Measurements from ENCODE around the gene RNU1-1. TPM values are rescaled to one million over a fixed set of nuclear protein-coding genes. Genes with fewer than 3 reads are reported as not detected.
"Not testable (repeated sequence)": the region's sequence is repeated elsewhere in the genome, so short reads cannot be mapped to it uniquely, and the experiment has no call there.

The RNU1-1 gene
- not detected for polyA plus RNA-seq (2013, experiment 1 of 2; ENCODE audit: insufficient read length)
- not detected for polyA plus RNA-seq (2013, experiment 2 of 2; ENCODE audit: insufficient read length)

DNA sequence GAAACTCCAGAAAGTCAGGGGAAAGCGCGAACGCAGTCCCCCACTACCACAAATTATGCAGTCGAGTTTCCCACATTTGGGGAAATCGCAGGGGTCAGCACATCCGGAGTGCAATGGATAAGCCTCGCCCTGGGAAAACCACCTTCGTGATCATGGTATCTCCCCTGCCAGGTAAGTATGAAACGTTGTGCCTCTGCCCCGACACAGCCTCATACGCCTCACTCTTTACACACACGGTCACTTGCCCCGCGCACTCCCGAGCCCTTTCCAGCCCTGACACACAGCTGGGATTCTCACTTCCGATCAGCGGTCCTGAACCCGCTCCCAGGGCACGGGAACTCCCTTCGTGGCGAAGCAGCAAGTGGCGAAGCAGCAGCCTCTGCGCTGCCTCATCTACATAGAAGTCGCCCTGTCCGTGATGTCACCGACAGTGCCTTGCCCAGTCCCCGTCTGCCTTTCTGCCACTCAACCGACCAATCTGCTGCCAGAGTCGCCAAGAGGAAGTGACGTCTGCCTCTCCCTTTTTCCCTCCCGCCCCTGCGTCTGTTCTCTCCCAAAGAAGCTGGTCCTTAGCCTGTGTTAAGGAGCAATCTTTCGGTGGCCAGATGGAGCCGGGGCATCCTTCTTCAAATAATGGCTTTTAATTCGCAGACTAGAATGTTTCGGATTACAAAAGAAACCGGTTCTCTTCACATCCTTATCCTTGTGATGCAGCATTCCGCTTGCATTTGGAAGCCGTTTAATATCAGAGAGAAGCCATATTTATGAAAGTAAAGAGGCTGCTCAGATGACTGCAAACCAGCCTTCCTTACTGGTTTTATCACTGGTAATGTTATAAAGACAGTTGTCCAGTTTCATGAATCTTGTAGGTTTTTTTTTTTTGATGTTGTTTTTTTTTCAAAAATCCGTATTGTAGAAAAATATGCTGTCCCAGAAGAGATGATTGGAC lies at the start of gene RNU1-1:
TSS of gene RNU1-1 (minus strand) at position 179 of the 949 bp plus-strand sequence.
- DNase-seq = peak; percentile 75

DNA sequence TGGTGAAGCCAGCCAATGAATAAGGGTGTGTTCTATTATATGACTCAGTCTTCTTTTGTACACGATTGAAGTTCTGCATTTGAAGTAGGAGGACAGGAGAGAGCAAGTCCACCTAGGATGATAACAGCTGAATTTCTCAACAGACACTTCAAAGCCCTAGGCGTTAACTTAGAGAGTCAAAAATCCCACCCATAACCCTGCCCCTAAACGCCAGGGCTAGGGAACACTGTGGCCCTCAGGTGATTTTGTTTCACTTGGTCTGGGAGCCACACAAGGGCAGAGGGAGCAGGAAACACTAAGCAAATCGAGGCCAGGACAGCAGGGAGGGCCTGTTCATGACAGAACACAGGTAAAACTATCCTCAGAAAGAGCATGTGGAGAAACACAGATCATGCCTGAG lies 47.0 kb upstream of the RNU1-1 start:
- not testable (repeated sequence) for DNase-seq

DNA sequence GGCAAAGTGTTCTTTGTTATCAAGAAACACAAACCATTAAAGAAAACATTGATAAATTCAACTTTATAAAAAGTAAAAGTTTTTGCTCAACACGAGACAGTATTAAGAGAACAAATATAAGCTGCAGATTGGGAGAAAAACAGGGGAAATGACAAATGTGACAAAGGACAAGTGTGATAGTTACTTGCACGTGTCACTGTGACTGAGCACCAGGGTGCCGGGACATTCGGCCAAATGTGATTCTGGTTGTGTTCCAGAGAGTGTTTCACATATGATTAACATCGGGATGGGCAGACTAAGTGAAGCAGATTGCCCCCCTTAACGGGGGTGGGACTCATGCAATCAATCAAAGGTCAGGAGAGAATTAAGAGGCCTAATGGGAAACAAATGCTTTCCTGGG lies 46.4 kb upstream of the RNU1-1 start:
- DNase-seq = not testable (repeated sequence)

DNA sequence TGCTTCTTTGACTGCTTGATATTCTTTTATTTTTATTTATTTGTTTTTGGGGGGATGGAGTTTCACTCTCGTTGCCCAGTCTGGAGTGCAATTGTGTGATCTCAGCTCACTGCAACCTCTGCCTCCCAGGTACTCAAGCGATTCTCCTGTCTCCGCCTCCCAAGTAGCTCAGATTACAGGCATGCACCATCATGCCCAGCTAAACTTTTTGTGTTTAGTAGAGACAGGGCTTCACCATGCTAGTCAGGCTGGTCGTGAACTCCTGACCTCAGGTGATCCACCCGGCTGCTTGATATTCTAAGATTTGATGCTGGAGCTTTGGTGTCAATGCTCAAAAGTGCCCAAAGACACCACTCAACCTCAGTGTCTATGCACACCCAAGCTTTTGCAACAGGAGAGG lies 45.6 kb upstream of the RNU1-1 start:
- not testable (repeated sequence) for DNase-seq

DNA sequence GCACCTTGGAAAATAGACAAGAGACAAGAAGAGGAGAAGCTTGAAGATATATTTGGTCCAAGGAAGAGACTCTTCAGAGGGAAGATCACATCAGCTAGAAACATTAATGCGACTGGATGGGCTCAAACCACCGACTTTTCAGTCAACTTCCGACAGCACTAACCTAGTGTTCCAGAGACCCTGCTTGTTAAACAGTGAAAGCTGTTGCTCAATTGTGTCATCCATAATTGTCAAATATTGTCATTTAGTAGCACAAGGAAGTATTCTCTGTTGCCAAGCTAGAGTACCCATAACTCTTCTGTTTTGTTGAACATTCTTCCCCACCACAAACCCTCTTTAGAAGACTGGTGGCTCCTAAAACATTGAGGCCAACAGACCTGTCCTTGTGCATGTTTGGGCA lies 42.9 kb upstream of the RNU1-1 start:
- not testable (repeated sequence) for DNase-seq

DNA sequence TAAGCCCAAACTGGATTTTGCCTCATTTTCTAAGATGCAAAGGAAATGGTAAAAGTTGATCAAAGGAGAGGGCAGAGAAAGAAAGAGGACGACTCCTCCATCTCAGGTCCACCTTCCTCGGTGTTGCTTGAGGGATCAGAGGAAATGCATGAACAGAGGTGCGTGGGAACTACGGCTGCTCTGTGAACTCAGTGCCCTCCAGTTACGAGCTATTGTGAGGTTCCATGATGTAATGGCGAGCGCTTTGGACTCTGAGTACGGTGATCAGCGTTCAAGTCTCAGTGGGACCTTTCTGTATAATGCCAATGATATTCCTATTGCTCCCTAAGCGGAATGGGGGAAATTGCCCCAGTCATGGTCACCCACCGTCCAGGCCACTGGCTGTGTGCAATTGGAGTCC lies 39.2 kb upstream of the RNU1-1 start:
- DNase-seq = not testable (repeated sequence)

DNA sequence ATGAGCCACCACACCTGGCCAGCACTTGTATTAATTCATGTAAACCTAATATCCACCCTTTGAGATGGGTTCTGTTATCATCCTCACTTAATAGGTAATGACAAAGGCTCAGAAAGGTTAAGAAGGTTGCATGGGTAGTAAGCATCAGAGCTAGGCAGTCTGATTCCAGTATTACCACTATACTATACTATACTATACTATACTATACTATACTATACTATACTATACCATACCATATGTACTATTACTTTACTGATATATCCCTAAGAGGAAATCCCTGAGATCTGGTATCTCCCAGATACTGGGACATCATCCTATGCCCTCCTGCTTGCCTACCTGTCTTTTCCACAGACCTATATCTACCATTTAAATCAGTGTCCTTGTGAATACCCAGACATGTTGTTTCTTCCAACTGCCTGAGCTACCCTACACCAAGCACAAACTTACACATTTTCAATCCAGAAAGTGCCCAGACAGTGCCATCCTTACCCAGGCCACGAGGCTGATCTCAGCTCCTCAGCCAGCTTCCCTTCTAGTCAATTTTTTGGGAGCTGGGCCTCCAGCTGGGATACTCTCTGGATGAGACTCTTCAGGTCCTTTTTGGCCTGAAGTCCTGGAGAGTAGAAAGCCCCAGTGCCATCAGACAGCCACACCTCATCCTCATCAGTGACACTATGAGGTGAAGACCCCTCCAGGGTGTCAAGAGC lies 36.3 kb upstream of the RNU1-1 start:
- not testable (repeated sequence) for DNase-seq

DNA sequence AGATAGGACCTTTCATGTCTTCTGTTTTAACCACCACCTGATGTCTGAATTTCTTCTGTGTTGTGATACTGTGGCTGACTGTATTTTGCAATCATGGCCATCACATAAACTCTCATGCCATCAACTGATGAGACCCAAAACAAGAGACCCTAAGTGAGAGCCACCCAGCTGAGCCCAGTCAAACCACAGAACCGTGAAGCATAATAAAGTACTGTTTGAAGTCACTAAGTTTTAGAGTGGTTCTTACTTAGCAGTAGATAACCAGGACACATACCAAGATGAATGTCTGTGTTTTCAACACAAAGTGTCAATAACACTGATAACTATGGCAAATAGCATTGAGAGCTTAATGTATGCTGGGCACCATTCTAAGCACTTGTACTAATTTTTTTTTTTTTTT lies 35.5 kb upstream of the RNU1-1 start:
- DNase-seq = not testable (repeated sequence)

DNA sequence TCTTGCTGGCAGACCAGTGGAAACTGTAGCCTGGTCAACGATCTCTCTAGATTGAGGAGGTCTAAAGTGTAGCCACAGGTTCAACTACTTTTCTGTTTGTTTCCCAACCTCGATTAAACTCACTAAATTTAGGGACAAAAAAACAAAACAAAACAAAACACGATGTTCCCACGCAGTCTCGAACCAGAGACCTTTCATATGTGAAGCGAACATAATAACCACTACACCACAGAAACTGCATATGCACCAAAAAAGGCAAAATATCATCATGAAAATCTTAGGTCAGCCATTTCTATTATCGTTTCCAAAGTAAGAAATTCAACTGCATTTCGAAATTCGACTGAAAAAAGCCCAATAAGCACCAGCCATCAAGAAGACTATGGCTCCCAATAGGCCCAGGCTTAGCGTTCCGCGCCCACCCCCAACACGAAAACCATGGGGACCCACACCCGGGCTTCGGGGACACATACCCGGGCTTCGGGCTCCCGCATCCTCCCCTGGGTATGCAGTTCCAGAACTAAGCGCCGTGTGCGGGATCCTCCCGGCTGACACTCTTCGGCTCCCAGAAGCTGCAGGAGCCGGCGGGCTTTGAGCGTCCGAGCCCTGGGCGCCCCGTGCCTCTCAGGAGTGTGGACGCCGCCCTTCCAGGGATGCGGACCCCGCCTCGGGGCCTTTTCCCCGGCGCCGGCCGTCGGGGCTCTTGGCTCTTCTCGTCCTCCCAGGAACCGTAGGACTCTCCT lies 33.6 kb upstream of the RNU1-1 start:
- DNase-seq = not testable (repeated sequence)

DNA sequence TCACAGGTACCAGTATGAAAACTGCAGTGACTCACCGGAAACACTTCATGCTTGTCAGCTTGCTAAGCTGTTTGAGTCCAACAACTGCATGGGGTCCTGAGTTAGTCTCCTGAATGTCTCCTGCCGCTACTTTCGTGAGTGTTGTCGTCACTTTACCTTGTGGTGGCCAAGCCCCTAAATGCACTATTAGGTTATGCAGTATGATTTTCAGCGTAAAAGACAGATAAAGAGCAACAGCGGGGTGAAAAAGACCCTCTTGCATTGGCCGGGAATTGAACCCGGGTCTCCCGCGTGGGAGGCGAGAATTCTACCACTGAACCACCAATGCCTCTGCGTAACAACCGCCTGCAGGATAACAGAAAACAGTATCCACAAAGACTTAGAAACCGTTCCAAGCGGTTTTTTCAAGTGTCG lies 31.6 kb upstream of the RNU1-1 start:
- not testable (repeated sequence) for DNase-seq

DNA sequence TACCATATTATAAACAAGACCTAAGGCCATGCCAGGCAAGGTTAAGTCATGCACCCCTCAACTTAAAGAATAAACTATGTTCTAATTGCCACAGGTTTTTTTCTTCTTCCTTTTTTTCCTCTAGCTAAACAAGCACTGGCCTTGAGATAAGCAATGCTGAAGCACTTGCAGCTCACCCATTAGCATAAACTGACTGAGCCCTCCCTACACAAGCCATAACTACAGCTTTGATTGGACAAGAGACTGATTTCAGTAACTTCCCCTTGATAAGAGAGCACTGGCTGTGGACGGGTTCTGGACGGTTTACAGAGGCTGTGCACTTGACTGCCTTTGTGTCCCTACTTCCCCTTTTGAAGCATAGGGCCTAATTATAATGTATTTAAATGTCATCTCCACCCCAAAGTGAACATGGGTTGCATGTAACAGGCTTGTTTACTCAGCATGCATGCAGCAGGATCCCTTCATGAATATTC lies 26.4 kb upstream of the RNU1-1 start:
- DNase-seq = not testable (repeated sequence)

DNA sequence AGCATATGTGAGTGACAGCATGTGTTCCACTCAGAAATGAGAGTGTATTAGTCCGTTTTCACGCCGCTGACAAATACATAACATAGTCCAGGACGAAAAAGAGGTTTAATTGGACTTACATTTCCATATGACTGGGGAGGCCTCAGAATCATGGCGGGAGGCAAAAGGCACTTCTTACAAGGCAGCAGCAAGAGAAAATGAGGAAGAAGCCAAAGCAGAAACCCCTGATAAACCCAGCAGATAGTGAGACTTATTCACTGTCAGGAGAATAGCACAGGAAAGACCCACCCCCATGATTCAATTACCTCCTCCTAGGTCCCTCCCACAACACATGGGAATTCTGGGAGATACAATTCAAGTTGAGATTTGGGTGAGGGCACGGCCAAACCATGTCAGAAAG lies 23.4 kb upstream of the RNU1-1 start:
- DNase-seq = not testable (repeated sequence)

DNA sequence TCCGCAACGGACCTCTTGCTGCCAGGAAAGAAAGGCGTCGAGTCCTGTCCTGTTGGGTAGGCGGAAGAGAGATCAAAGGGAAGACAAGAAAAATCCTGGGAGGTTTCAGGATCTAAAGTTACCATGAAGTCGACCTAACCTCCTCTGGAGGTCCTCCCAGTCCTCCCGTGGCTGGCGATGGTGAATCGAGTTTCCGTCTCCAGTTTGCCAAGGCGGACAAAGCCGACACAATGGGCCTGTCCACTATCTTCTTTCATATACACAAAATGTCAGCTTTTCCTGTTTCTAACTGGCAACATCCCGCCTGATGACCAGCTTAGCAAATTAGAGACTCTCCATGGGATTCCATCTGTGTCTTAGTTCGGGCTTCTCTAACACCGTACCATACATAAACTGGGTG lies 22.7 kb upstream of the RNU1-1 start:
- DNase-seq = not testable (repeated sequence)

DNA sequence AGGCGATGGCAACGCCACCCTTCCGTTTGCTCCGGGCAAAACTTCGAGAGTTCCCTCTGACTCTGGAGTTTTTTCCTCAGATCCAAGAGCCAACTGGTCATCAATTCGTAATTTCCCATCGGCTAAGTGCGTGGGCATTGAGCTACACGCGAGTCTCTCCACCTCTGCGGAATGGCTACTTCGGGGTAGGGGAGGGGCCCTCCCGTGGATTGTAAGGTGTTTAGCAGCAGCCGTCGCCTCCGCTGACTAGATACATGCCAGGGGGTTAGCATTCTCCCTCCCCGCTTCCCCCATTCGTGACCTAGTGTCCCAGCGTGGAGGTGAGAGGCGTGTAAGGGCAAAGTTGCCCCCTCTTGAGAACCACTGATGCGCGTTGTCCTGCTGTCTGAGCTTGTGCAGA lies 21.8 kb upstream of the RNU1-1 start:
- DNase-seq = not testable (repeated sequence)

DNA sequence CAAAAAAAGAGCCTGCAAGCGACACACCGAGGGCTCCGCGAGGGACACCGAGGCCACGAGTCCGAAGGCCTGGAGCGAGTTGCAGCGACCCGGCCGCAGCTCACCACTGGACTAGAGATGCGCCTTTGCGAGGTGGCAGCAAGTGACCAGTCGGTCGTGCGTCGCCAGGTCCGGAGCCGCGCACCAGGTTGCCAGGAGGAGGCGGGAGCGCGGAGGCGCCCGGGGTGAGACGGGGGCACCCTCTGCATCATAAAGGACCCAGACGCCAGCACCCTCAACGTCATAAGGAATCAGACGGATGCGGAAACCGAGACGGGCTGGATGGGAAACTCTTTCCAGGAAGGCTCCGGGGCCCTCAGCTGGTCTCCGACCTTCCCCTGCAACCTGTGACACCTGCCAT lies 21.4 kb upstream of the RNU1-1 start:
- DNase-seq = not testable (repeated sequence)

DNA sequence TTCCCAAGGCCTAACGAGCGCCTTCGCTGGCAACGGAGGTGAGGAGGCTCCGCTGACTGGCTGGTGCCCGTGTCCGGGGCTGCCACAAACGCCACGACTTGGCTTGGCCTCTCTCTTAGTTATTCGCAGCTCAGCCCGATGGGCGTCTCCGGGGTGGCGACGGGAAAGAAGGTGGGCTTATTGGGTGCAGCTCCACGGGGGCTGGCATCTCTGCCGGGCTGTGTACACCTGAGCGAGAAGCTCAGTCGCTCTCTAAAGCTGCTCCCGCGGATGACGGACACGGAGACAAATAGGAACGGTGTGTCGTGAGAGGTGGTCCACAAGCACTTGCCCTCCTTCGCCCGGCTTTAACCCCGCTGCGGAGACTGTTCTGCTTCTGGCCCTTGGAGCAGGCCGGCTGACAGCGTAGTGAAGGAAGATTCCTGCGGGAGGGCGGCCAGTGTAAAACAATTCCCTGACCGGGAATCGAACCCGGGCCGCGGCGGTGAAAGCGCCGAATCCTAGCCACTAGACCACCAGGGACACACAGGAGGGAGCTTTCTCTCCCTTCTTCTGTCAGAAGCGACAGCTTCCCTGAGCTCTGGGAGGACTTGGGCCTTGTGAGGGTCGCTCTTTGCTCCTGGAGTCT lies 20.9 kb upstream of the RNU1-1 start:
- peak; percentile 67 for DNase-seq

DNA sequence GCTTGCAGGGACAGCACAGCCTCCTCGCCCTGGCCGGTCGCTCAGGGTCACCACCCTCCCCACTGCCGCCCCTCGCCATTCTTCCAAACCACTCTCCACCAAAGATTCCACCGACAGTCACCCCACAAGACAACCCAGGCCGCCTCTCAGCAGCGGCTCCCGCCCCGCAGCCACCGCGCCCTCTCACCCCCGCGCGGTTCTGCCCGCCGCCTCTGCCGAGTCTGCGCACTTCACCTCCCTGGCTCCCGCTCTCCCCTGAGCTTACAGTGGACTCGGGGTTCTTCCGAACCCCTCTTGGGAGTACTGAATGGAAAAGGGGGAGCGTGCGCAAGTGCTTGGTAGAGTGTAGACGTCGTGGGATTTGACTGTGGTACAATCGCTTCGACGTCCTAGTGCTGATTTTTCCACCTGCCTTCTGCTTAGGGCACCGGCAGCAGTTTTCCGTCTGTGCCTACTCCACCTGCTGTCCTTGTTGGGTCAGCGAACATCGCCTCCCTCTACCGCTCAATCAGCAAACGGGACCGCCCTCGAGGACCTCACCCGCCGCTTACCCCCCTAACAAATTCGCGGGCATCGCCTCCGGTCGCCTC lies 20.2 kb upstream of the RNU1-1 start:
- DNase-seq = not testable (repeated sequence)

DNA sequence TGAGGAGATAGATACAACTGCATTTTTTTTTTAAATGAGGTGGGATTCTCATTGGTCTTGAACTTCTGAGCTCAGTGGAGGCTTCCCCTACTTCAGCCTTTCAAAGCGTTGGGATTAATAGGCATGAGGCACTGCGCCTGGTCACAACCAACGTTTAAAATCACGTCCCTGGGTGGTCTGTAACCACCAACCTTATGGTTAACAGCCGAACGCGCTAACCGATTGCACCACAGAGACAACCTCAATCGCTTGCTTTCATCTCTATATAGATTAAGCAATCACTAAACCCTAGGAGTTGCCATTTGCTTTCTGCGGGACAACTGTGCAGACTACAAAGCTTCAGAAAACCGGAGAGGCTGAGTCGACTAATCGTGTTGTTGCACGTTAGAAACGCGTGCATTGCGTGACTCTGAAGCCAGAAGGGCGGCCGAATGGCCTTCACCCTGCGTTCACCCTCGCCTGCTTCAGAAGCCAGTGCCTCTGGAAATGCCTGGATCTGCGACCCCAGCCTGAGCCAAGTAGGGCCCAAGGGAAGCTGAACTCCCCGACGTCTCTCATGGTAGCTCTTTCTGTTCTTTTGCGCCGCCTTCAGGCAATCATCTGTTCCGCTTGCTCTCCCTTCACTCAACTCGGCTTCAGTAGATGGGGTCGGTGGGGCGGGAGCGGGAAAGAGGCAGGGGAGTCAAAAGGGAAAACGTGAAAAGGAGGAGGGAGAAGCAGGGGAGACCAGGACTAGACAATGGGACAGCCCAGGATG lies 18.3 kb upstream of the RNU1-1 start:
- DNase-seq = not testable (repeated sequence)

DNA sequence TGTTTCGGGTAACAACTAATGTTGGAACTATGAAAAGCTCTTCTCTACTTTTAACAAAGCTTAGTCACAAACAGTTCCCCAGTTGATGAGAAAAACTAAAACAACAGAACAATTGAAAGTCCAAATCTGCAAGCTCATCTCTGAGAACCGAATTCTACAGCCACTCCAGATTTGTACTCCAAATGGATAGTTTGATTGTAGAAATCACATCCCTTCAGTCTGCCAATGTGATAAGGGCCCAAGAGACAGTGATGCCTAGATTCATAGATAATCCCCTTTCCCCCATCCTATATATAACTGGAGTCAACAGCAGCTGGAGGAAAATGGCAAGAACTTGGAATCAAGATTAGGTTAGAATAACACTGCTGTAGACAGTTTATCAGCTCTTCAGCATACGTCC lies 14.3 kb upstream of the RNU1-1 start:
- DNase-seq = not testable (repeated sequence)

DNA sequence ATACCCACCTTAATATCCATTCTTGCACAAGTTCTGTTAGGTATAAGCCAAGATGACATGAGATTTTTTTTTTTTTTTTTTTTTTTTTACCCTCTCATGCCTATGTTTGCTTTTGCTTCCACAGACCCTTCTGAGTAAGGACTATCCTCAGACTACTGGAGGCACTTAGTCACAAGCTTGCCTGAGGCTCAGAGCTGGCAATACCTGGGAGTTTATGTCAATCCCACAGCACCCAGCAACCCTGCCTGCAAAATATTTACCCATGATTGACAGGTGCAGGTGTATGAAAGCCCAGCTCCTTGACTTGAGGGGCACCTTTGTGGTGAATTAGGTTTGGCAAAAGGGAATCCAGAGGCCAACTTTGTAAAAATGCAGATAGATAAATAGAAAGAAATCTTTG lies 11.7 kb upstream of the RNU1-1 start:
- DNase-seq = not testable (repeated sequence)

DNA sequence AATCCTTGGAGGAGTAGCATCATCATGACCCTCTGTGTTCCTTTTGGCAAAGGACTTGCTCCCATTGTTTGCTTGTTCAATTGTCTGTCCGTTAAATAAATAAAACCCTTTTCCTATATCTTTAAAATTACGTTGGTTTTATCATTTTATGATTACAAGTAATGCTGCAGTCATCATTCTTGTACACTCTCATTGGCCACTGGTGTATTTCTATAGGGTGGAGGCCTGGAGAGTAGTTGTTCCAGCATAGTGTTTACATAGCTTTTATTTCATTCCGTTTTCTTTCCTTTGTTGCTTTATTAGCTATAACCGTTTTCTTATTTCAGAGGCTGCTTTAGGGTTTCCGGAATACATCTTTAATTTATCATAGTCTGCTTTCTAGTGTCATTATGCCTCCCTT lies 7.6 kb upstream of the RNU1-1 start:
- not testable (repeated sequence) for DNase-seq

Measured in fibroblast of skin of abdomen (primary cell).